NOMO-1 (cell line): Measurements from ENCODE around the gene ALPK1.
A peak's percentile ranks its signal among the peaks of the same experiment; 100 is the strongest.
"Not testable (repeated sequence)": the region's sequence is repeated elsewhere in the genome, so short reads cannot be mapped to it uniquely, and the experiment has no call there.

Source experiments
- DNase-seq, 2 experiments: peaks; one replicate each; lab custom pipeline; 2025; ENCODE audit not compliant: unreplicated experiment in 2 of 2; lab: John Stamatoyannopoulos, UW

Gene ALPK1

DNA sequence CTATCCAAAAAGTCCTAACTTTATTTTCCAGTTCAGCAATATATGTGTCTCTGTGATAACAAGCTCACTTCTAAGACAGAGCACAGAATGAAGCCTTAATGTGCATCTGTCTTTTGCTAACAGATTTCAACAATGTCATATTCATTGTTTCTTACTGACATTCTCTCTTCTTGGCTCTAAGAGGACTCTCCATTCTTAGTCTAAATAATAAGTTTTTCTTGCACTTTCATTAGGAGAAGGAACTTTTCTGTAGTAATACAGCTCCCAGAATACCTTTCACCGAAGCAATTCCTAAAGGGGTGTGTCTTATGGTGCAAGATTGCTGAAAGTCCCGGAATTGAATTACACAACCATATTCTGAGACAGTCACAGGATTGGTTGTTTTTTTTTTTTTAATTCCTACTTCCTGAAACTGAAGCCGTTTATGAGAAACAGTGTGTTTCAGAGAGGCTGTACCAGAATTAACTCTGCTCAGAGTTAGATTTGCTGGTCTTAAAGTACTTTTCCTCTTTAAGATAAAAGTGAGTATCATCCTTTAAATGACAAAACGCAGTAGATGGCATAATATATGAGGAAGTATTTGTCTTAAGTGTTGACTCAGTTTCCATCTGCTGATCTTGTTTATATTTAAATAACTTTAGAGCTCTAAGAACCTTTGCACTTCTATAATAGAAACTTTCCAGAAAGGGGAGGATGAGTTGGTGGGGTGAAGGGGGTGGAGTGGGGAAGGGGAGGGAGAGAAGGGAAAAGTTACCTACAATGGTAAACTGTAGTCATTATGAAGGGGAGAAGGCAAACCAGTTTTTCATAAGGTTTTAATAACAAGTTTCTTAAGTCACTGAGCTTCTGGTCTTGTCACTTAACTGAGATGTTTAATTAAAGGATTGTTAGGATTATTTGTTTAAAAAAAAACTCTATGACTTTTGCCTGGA is at the start of gene ALPK1:
TSS of gene ALPK1 (plus strand) at position 421 of the 932 bp plus-strand sequence.
- DNase-seq = peak; percentile 65 to 88

DNA sequence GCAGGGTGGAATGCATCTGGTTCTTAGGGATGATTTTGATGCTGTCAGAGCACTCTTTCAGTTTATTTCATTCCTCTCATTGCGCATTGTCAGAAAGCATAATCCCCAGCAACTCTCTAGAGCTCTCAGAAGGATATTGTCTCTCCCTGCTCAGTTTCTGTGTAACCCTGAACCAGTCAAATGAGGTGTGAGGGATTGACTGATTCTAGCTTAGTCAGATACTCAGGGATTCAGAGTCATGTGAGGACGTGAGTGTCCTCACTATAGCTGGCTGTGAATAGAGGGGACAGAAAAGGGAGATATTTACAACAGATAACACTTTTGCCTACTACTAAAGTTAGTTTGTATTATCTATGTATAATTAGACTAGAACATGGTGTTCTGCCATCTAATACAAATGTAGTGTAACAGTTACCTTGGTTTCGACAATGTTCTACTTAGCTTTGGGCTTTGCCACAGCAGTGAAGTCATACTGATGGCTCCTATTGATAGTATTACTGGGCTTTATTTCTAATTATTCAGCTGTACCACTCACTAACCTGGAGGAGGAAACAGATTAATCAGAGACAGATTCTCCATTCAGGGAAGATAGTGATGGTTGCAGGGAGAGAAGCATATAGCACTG is 46.0 kb upstream of the ALPK1 start:
- no peak for DNase-seq

DNA sequence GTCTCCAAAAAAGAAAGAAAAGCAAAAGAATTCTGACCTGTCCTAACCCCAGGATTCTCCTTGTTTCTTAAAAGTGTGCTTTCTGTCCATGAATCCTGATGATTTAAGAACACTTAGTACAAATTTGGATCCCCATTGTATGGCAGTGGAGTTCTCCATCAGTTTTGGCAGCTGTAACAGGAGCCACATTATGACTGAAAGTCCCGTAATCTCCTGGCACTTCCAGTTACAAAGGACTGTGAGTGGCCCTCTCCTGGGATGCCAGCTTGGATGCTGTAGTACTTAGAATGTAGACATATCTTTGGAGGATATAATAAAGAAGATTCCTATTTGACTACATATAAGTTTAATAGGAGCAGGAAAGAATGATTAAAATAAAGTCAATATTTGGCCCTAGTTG is 44.9 kb upstream of the ALPK1 start:
- no peak for DNase-seq

DNA sequence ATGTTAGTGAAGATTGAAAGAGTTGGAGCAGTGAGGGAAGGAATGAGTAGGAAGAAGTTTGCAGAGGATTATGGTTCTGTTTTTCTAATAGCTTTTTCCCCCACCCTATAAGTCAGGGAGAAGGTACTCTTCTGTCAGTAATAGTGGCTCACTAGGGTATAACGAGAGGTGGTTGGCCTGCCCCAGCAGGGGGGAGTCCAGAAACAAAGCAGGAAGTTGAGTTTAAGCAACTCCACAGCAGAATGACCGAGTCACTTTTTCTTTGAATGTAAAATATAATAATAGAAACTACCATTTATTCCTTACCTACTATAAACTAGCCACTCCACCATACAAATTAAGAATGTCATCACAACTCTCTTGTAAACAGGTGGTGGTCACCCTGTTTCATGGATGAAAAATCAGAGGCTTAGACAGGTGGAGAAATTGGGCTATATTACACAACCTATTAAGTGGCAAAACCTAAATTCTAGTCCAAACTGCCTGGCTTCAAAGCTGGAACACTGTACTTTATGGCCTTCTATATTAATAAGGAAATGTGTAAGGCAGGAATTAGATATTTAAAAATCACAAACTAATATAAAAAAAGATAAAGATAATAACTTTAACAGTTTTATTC is 43.7 kb upstream of the ALPK1 start:
- DNase-seq = peak; percentile 51 to 54

DNA sequence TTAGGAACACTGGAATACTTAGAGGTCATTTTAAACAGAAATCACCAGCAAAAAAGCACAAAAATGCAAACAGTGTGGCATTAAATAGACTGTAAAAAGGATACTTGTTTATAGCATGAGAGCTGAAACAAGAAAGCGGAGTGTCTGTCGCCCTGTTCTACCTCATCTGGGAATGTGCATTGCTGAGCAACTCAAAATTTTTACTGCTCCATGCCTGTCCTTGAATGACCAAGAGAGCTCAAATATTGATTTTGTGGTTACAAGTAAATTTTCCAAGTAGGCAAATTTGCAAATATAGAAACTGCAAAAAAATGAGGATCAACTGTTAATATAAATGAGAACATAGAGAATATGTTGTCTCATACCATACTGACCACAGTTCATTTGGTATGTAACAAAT is 40.1 kb upstream of the ALPK1 start:
- no peak for DNase-seq

DNA sequence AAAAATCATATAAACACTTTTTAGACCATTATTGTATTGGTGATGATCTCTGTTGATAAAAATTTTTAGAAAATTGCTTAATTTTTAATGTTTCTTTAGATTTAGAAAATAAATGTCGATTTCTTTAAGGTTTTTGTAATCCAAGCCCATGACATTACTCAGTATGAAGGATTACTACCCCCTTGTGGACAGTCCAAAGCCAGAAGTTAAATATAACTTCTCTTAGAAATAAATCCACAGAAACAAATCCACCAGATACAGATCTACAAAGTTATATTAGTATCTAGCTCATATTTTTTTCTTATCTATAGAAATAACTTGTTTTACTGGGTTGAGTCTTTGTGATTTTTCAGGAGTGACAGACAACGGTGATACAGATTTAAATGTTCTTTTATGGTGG is 30.3 kb upstream of the ALPK1 start:
- peak in 1 of 2 experiments; percentile 14 for DNase-seq

DNA sequence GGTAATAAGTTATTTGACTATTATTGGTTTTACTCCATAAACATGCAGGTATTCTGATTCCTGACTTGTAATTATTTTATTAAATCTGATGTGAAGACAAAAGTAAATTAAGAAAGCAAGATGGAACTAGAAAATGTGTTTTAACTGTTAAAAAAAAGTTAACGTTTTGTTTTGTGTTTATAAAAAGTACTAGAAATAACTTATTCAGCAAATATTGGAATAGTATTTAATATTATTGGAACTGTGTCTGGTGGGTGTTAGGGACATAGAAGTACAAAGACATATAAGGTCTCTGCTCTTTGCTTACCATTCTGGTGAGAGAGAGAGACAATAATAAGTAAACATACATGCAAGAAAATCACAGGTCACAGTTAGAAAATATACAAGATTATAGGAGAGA is 27.1 kb upstream of the ALPK1 start:
- no peak for DNase-seq

DNA sequence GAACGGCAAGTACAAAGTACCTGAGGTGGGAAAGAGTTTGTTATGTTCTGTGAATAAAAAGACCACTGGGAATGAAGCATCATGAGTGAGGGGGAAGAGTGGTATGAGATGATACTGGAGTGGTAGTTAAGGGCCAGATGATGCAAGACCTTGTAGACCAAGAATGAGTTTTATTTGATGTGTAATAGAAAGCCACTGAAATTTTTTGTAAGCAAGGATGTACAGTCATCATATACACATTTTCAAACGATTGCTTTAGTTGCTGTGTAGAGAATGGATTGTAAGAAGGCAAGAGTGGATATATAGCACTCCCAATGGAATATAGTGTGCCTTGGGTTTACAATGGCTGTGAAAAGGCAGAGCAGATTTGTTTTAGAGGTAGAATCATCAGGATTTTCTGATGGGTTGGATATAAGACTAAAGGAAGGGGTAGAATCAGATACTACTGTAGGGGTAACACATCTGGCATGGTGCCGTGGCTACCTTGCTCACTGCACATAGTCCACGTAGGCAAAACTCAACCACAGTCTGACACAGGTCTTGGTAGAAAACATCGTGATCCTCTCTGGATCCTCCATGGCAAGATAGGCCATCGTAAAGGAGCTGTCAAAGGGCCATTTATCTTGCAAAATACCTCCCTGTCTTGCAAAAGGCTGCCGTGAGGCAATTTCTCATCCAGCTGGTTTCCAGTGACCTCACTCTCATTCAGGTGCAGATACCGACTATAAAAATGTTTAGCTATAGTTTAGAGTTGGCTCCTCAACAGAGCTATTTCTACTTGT is 26.3 kb upstream of the ALPK1 start:
- DNase-seq = peak in 1 of 2 experiments; percentile 11

DNA sequence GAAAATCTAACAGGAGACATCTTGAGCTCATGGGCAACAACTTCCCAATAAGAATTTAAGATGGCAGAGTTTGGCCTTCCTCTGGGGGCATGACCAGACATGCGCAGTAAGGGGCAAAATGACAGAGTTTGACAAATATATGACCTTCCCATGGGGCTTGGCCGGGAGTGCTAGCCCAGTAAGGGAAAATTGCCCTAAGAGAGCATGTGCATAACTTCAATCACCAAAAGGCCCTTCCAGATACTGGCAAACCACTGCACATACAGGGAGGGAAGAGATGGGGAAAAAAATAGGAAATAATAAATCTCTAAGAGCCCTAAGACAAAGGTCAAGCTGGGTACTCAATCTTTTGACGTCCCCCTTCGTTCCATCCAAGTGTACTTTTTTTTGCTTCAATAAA is 24.9 kb upstream of the ALPK1 start:
- DNase-seq = no peak

DNA sequence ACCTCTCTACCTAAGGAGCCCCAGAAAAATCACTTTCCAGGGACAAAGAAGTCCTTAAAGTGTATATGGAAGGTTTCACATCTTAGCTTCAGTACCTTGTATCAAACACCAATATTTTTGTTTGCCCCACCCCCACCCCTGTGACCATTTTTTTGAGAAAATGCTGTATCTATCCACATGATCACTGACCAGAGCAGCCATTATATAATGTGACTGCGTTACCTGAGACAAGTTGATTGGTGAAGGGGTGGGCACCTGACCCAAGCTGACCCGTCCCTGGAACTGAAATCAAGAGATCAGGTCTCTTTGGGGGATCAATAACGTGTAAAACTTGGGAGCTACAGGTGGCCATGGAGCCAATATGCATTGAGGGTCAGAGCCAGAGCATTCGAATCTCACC is 22.2 kb upstream of the ALPK1 start:
- no peak for DNase-seq

DNA sequence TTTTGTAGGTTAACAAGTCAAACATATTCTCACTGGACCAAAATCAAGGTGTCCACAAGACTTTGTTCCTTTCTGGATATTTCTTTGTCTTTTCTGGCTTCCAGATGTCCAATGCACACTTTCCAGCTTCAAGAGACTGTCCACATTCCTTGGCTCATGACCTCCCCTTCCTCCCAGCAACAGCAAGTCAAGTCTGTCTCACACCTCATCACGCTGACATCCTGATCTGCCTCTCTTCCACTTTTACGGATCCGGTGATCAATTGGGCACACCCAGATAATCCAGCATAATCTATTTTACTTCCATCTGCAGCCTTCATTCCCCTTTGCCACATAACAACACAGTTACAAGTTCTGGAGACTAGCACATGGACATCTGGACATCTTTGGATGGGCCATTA is 21.1 kb upstream of the ALPK1 start:
- DNase-seq = no peak

DNA sequence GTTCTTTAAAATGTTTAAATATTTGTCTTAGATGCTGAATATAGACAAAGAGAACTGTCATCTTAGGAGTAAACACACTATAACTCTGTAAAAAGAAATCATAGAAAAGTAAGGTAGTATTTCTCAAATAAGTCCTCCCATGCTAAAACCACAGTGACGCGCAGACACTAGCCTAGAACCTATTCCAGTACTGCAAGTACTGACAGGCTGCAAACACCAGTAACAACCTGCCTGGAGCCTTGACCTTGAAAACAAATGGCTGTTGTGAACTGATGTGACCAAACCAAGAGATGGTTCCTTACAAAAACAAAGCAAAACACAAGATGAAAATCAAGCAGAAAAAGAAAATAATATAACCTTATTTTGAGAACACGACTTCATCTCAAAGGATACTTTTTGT is 19.9 kb upstream of the ALPK1 start:
- no peak for DNase-seq

DNA sequence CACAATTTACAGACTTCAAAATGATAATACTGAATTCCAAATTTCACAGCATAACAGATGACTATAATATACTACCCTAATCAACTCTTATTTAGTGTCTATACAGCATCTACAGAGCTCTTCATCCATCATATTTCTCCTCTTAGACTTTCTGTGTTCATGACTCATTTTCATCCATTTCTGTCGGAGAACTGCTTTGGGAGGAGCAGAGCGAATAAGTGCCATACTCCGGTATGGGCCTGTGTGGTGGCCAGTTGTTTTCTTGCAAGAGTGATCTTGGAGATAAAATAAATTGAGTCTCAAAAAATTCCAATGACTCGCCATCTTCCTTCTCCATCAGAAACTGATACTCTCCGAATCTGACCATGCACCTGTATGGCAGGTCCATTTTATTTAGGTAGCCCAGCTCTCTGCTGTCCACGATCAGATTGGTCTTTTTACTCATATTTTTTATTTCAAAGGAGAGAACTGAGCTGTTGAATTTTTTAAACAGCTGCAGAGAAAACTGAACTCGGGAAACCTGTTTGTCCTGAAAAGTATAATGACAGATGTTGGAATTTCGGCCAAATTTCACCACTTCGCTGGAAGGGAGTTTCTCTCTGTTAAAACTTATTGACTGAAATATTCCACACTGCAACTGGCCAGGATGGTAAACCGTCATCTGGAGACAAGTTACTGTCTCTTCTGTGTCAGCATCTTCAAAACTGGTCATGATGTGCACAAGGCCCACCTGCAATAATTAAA is 19.3 kb upstream of the ALPK1 start:
- DNase-seq = no peak

DNA sequence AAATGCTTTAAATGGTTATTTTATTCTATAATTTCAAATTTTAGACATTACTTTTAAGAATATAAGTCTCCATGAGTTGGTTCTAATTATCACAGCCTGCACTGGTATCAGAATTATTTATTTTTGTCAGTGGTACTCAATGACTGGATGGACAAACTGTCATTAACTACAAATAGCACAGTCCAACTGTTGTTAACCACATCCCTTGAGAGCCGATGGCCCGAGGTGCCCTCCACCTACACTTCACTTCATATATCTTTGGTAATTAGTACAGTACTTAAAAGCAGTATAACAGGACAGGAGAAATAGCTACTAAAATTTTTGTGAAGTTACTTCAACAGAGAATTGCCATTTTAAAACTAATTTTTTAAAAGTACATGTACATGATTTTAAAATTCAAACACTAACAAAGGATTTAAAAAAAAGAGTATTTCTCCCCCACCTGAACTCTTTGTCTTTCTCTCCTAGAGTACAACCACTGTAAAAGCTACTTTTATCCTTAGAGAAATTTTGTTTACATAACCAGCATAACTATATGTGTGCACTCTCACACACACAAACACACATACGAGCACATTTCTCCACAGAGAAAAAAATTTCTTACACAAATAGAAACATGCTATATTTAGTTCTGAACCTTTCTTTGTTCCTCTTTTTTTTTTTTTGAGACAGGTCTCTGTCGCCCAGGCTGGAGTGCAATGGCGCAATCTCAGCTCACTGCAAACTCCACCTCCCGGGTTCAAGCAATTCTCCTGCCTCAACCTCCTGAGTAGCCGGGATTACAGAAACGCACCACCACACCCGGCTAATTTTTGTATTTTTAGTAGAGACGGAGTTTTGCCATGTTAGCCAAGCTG is 17.9 kb upstream of the ALPK1 start:
- DNase-seq = peak; percentile 69 to 74

DNA sequence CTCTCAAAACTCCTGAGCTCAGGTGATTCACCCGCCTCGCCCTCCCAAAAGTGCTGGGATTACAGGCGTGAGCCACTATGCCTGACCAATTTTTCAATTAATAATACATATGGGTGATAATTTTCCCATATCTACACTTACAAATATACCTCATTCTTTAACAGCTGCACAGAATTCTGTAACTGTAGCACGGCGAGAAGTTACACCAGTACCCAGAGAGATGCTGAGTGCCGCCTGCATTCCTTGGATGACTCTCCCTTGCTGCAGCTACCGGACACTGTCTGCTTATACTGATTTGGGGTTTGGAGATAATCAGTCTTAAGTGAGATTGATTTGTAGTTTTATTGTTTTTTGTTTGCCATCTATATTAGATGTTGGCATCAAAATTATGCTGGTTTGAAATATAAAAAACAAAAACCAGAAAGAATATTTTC is 17.3 kb upstream of the ALPK1 start:
- DNase-seq = no peak

DNA sequence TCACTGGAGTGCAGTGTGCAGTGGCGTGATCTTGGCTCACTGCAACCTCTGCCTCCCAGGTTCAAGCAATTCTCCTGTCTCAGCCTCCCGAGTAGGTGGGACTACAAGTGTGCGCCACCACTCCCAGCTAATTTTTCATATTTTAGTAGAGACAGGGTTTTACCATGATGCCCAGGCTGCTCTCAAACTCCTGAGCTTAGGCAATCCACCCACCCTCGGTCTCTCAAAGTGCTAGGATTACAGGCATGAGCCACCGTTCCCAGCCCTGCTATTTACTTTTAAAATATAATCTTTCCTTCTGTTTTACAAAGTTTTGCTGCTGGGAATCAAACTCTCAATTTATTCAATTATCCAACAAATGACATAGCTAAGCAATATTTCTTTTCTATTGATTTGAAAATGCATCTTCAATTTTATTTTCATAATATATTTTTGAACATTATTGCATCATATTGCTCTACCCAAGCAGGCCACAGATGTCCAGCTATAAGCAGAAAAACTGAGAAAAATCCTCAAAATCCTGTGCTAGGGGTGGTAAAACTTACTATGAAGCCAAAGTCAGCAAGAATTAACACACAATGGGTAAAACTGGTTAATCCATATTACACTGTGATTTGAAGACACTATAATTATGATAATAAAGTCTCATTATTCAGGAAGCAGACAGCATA is 16.6 kb upstream of the ALPK1 start:
- no peak for DNase-seq

DNA sequence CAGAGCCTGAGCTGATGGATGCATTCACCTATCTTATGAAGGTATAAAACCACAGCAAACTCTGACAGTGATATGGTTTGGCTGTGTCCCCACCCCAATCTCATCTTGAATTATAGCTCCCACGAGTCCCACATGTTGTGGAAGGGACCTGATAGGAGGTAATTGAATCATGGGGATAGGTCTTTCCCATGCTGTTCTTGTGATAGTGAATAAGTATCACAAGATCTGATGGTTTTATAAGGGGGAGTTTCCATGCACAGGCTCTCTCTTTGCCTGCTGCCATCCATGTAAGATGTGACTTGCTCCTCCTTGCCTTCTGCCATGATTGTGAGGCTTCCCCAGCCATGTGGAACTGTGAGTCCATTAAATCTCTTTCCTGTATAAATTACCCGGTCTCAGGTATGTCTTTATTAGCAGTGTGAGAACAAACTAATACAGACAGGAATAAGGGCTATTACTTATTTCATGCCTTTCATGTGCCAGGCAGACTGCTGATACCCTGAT is 15.2 kb upstream of the ALPK1 start:
- not testable (repeated sequence) for DNase-seq

DNA sequence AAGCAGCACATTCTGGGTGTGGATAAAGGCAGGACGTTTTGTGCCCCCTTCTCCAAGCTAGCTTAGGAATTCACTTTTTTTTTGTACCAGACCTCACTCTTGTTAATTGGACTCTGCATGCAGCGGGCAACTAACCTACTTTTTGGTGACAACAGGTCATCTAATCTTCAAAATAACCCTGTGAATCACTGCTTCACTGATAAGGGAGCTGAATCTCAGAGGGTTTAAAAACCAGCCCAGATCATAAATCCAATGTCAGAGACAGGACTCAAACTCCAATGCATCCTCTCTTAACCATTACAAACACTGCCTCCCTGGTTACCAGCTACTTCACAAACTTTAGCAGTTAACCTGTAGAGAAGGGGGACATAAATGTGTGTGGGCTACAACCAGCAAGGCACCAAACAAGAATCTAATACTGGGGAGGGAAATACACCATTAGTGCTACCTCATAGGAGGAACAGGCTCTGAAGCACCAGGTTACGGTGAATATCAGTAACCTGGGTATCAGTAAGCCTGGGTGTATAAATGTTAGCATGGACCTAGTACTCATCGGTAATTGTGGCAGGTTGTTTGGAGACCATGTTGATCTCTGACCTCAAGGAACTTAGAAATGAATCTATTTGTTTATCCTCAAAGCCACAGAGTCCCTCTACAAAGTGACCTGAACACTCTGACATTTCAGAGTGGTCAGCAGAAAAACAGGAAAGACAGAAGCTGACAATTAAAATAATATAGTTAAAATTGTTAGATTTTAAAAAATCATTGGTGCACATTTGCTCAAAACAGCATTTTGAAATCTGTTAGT is 14.1 kb upstream of the ALPK1 start:
- no peak for DNase-seq
